Measurements from ENCODE around the gene LTBP3. TPM values are rescaled to one million over a fixed set of nuclear protein-coding genes. Genes with fewer than 3 reads are reported as not detected.

Gene LTBP3
- total and polyA plus RNA-seq, 2 donors (not counting 3 experiments of a cell fraction or from before 2014, with no cell fraction given) = 120 to 209 TPM

DNA sequence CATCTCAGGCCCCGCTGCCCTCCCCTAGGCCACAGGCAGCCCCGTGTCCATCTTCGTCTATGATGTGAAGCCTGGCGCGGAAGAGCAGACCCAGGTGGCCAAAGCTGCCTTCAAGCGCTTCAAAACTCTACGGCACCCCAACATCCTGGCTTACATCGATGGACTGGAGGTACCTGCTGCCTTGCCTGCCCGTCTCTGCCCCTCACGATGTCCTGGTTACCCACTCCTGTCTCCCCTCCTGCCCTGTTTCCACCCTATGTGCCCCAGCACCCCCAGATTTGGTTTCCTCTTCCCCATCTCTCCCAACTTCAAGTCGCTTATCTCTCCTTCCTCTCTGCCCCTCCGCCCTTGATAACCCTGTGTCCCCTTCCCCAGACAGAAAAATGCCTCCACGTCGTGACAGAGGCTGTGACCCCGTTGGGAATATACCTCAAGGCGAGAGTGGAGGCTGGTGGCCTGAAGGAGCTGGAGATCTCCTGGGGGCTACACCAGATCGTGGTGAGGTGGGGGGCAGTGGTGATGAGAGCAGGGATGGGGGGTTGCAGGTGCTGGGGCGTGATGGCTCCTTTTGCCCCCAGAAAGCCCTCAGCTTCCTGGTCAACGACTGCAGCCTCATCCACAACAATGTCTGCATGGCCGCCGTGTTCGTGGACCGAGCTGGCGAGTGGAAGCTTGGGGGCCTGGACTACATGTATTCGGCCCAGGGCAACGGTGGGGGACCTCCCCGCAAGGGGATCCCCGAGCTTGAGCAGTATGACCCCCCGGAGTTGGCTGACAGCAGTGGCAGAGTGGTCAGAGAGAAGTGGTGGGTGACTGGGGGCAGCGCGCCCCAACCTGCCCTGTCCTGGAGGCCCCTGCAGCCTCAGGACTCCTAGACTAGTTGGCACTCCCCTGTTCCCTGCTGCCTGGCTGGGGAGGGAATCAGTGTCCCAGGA, 32.3 kb downstream of the LTBP3 start:
- Histone ChIP-seq H3K4me1 (ENCODE audit: control insufficient read depth, extremely low read depth, insufficient read depth, low read length) (peaks cover 11% of the 10 kb centered on the region), H3K27me3 (ENCODE audit: control insufficient read depth in 2 of 2, insufficient read depth in 2 of 2, low read length in 2 of 2) (no peaks in the 10 kb centered on the region), H3K27ac (ENCODE audit: insufficient read depth, low read depth, low read length) (peak overlapping the region; percentile 60), H3K79me2 (ENCODE audit: control insufficient read depth, insufficient read depth, low read length) (peaks cover 21% of the 10 kb centered on the region), H3K9me3 (replicated peaks; ENCODE audit: control insufficient read depth, insufficient read depth, low read length) (no peaks in the 10 kb centered on the region), H3K4me3 (replicated peaks in 1 of 3; ENCODE audit: insufficient read depth in 1 of 3, low read depth in 1 of 3, low read length in 3 of 3) (peak overlapping the region; percentile 39 to 99 (median 54)), H4K20me1 (replicated peaks; ENCODE audit: control insufficient read depth, extremely low read depth, insufficient read depth, low read length) (no peaks in the 10 kb centered on the region), H3K36me3 (ENCODE audit: control insufficient read depth in 2 of 2, extremely low read depth in 1 of 2, insufficient read depth in 2 of 2, low read length in 2 of 2) (peaks cover 9 to 26% of the 10 kb centered on the region in 2 experiments), H3K9ac (replicated peaks; ENCODE audit: extremely low read depth, insufficient read depth, low read length) (peak overlapping the region; percentile 91), H2AFZ (ENCODE audit: low read depth, low read length) (no peak overlapping the region), H3K9me1 (replicated peaks; ENCODE audit: control insufficient read depth, extremely low read depth, insufficient read depth, low read length) (no peaks in the 10 kb centered on the region), H3K4me2 (ENCODE audit: insufficient read depth, low read length) (peak overlapping the region; percentile 32)
- ChIA-PET POLR2A (interaction anchor here (0.6 to 1.0 kb wide), 2 partner anchors 60 to 103 kb away, joined by 3 read pairs; partner anchors contain the start of gene NEAT1), CTCF (interaction anchor here (1.0 to 2.5 kb wide), 7 partner anchors 10 to 69 kb away, joined by 3 to 8 read pairs (median 6); partner anchors contain the start of genes EHBP1L1 and FAM89B)
- DNase-seq (ENCODE audit: low read depth, low spot score) = no peak
- TSS peak; percentile 47 for BruUV-seq (replicated peaks)
- no peak for TF ChIP-seq EZH2 (IDR thresholded peaks at IDR 0.05; ENCODE audit: borderline replicate concordance, low read depth, low read length, severe bottlenecking)
- TF ChIP-seq JUN (IDR thresholded peaks at IDR 0.05; ENCODE audit: borderline replicate concordance, insufficient read depth, insufficient read length, low read depth) = no peak
- no peak for TF ChIP-seq POLR2AphosphoS5 (IDR thresholded peaks at IDR 0.05; ENCODE audit: insufficient read depth, low read depth, low read length)
- no peak for TF ChIP-seq FOS (IDR thresholded peaks at IDR 0.05; ENCODE audit: borderline replicate concordance, insufficient read depth, low read length)
- no peak for TF ChIP-seq MAX (IDR thresholded peaks at IDR 0.05; ENCODE audit: insufficient read depth, insufficient read length)
- TF ChIP-seq GATA2 (IDR thresholded peaks at IDR 0.05; ENCODE audit: insufficient read depth, insufficient read length, low read depth, low read length) = no peak
- no peak for TF ChIP-seq MYC (IDR thresholded peaks at IDR 0.05; ENCODE audit: low read depth, low read length)
- no peak for TF ChIP-seq CTCF (IDR thresholded peaks at IDR 0.05; ENCODE audit: extremely low read depth in 1 of 2, insufficient read depth in 1 of 2, low read depth in 1 of 2, low read length in 2 of 2)
- no peak for TF ChIP-seq POLR2A (IDR thresholded peaks at IDR 0.05; ENCODE audit: low read depth, low read length)
- FAIRE-seq = no peak
- dilution Hi-C loops (cut with MboI; ENCODE audit: extremely low pct_ligation_motif_present, low sequenced_read_pairs) (no loop called here), intact Hi-C loops (cut with micrococcal nuclease) (loop anchor here (1.0 kb wide), 1 partner anchor 14 kb away; no protein-coding TSS in a partner anchor)

Measured in endothelial cell of umbilical vein (primary cell).